K562 (cell line): ENCODE data around the gene GCHFR. TPM values are rescaled to one million over a fixed set of nuclear protein-coding genes. Genes with fewer than 3 reads are reported as not detected.

Source experiments
- GTF2E2 ChIP-seq: fragments of 200-800 bp; sonication (Bioruptor generic); IDR thresholded peaks from 2 replicates; pipeline ENCODE4 v1.6.1; 2016; ENCODE audit warnings: missing genetic modification characterization, missing compliant biosample characterization
- HMGXB4 ChIP-seq: sonication (generic); formaldehyde crosslinking; IDR thresholded peaks from 2 replicates; pipeline ENCODE4 v1.8.1; 2023; ENCODE audit warnings: mild to moderate bottlenecking, missing genetic modification reagents
- ILK ChIP-seq: fragments of 450-650 bp; IDR thresholded peaks from 2 replicates; pipeline ENCODE4 v1.6.1; 2016; ENCODE audit warnings: missing genetic modification characterization, low read depth, mild to moderate bottlenecking, missing compliant biosample characterization, moderate library complexity, borderline replicate concordance
- MXD1 ChIP-seq: fragments of 250-450 bp; sonication (Bioruptor Pico); IDR thresholded peaks from 2 replicates; pipeline ENCODE4 v1.8.0; 2021; ENCODE audit warnings: borderline replicate concordance, mild to moderate bottlenecking, moderate library complexity; ENCODE audit not compliant: poor library complexity, severe bottlenecking
- SAP30 ChIP-seq: fragments of 200-600 bp; sonication (generic); IDR thresholded peaks from 2 replicates; pipeline ENCODE4 v1.6.1; 2012; ENCODE audit warnings: borderline replicate concordance, low read depth, mild to moderate bottlenecking, moderate library complexity, low read length, control low read depth, inconsistent platforms; ENCODE audit not compliant: insufficient read depth, poor library complexity, severe bottlenecking
- SFPQ ChIP-seq: fragments of 200-400 bp; formaldehyde crosslinking; IDR thresholded peaks from 2 replicates; pipeline ENCODE4 v1.6.1; 2017; ENCODE audit warnings: mild to moderate bottlenecking, low read depth, low read length, moderate library complexity
- ZC3H11A ChIP-seq: IDR thresholded peaks from 2 replicates; pipeline ENCODE4 v1.6.1; 2012; ENCODE audit warnings: low read depth, low read length, improper control_type of control experiment
- ZFX ChIP-seq: sonication (generic); formaldehyde crosslinking; IDR thresholded peaks from 2 replicates; pipeline ENCODE4 v1.8.0; 2022; ENCODE audit warnings: mild to moderate bottlenecking, missing genetic modification reagents, moderate library complexity
- ZNF324 ChIP-seq: fragments of 250-450 bp; sonication (Bioruptor Pico); IDR thresholded peaks from 2 replicates; pipeline ENCODE4 v1.4.0; 2020; ENCODE audit warnings: mild to moderate bottlenecking
- ZNF583 ChIP-seq: fragments of 250-450 bp; sonication (Bioruptor Pico); IDR thresholded peaks from 2 replicates; pipeline ENCODE4 v1.4.0; 2020
- ZNF707 ChIP-seq: fragments of 250-450 bp; sonication (Bioruptor Pico); conservative IDR thresholded peaks from 2 replicates; pipeline ENCODE4 v1.8.0; 2022; ENCODE audit warnings: inconsistent platforms, mild to moderate bottlenecking, moderate library complexity
- ZZZ3 ChIP-seq: fragments of 450-650 bp; IDR thresholded peaks from 2 replicates; pipeline ENCODE4 v1.6.1; 2016; ENCODE audit warnings: antibody characterized with exemption, mild to moderate bottlenecking, moderate library complexity
- polyA plus RNA-seq, 8 experiments: library from polyadenylated mRNA; depleted of rRNA in 4 of 8; stranded (reverse) in 5 of 8; unstranded in 3 of 8; fragments of >200 nt; fragmentation: Nextera tagmentation in 2 of 8; fragmentation: Illumina TruSeq in 1 of 8; extraction: Ambion mirVana in 2 of 8; extraction: Trizol in 1 of 8; gene quantifications; 2 replicates each; pipeline versions ENCODE4 v1.2.1 to v1.2.3, GENCODE V29; 2011 to 2014; ENCODE audit warnings: inconsistent platforms in 1 of 8, missing spikeins in 1 of 8
- total RNA-seq, 7 experiments: library from RNA; depleted of rRNA in 6 of 7; stranded (reverse); fragments of >200 nt in 6 of 7; fragmentation: Illumina TruSeq in 2 of 7; extraction: Trizol in 2 of 7; gene quantifications; 2 replicates each; pipeline versions ENCODE4 v1.2.1 to v1.2.3, GENCODE V29; 2011 to 2021; ENCODE audit warnings: low replicate concordance in 1 of 7
- TF ChIP-seq, protein P1 (sequence below): sonication (generic); formaldehyde crosslinking; IDR thresholded peaks from 2 replicates; pipeline ENCODE4 v1.8.0; 2022; ENCODE audit warnings: mild to moderate bottlenecking, missing genetic modification reagents, borderline replicate concordance
- TF ChIP-seq, protein P2 (sequence below): sonication (generic); formaldehyde crosslinking; IDR thresholded peaks from 2 replicates; pipeline ENCODE4 v1.8.0; 2022; ENCODE audit warnings: mild to moderate bottlenecking, missing genetic modification reagents
- TF ChIP-seq, protein P3 (sequence below), 2 experiments: fragments of 450-650 bp in 1 of 2; sonication (generic) in 1 of 2; formaldehyde crosslinking in 1 of 2; IDR thresholded peaks in 1 of 2; conservative IDR thresholded peaks in 1 of 2; 2 replicates each; pipeline versions ENCODE4 v1.6.1 to v1.8.1; 2016 to 2023; ENCODE audit warnings: mild to moderate bottlenecking in 2 of 2, moderate library complexity in 2 of 2, inconsistent platforms in 1 of 2, missing genetic modification reagents in 1 of 2

The GCHFR gene
- total and polyA plus RNA-seq, 9 of the 15 experiments (the other 6 are each of a cell fraction or from before 2014, with no cell fraction given) = 8.7 to 83.5 (median 20.8) TPM

- TF ChIP-seq, protein P1, sequence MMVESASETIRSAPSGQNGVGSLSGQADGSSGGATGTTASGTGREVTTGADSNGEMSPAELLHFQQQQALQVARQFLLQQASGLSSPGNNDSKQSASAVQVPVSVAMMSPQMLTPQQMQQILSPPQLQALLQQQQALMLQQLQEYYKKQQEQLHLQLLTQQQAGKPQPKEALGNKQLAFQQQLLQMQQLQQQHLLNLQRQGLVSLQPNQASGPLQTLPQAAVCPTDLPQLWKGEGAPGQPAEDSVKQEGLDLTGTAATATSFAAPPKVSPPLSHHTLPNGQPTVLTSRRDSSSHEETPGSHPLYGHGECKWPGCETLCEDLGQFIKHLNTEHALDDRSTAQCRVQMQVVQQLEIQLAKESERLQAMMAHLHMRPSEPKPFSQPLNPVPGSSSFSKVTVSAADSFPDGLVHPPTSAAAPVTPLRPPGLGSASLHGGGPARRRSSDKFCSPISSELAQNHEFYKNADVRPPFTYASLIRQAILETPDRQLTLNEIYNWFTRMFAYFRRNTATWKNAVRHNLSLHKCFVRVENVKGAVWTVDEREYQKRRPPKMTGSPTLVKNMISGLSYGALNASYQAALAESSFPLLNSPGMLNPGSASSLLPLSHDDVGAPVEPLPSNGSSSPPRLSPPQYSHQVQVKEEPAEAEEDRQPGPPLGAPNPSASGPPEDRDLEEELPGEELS (CRISPR knock-in tag) = 0 out of 2 replicates have a peak, but pooled peaks have one; percentile 79
- TF ChIP-seq ZNF583 (CRISPR knock-in tag) (peak; percentile 76; the same call in 1 of the 2 replicates), ZNF707 (CRISPR knock-in tag) (no peak), MXD1 (CRISPR knock-in tag) (no peak), GTF2E2 (tag) (no peak), ILK (tag) (no peak), ZC3H11A (no peak), SAP30 (peak; percentile 62), ZFX (CRISPR knock-in tag) (peak; percentile 97), ZNF324 (CRISPR knock-in tag) (no peak), ZZZ3 (no peak), HMGXB4 (no peak), SFPQ (no peak)
- TF ChIP-seq, protein P2, sequence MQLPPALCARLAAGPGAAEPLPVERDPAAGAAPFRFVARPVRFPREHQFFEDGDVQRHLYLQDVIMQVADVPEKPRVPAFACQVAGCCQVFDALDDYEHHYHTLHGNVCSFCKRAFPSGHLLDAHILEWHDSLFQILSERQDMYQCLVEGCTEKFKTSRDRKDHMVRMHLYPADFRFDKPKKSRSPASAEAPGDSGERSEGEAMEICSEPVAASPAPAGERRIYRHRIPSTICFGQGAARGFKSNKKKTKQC (CRISPR knock-in tag) = no peak
- TF ChIP-seq, protein P3, sequence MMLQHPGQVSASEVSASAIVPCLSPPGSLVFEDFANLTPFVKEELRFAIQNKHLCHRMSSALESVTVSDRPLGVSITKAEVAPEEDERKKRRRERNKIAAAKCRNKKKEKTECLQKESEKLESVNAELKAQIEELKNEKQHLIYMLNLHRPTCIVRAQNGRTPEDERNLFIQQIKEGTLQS (IDR thresholded peaks at IDR 0.05) = no peak
- TF ChIP-seq, protein P3 (CRISPR knock-in tag; conservative IDR thresholded peaks at IDR 0.05) = 0 out of 2 replicates have a peak, but pooled peaks have one; percentile 42
Measured at GRCh38 chr15:40807028-40807887, 43.4 kb downstream of the GCHFR start, which contains the start of the genes DNAJC17 and ZFYVE19 (continued).
